GM21786 (cell line): ENCODE results near the gene RPL5.

ENCODE experiments used
- ATAC-seq: cut with Tn5 transposase; IDR thresholded peaks from one replicate; pipeline ENCODE4 v1.9.1; 2021; ENCODE audit not compliant: unreplicated experiment

RPL5 gene

GRCh38 chr1:92853299-92853698, 21.5 kb downstream of the RPL5 start:
- ATAC-seq = no peak

- no peak for ATAC-seq
Observed at GRCh38 chr1:92854101-92854785, 22.4 kb downstream of the RPL5 start.

- ATAC-seq = no peak
Observed at GRCh38 chr1:92855236-92855635, 23.4 kb downstream of the RPL5 start.

- no peak for ATAC-seq
Observed at GRCh38 chr1:92857817-92858216, 26.0 kb downstream of the RPL5 start.

- ATAC-seq = peak; percentile 61
Observed at GRCh38 chr1:92858564-92859399, 26.9 kb downstream of the RPL5 start.

- ATAC-seq = no peak
Observed at GRCh38 chr1:92859400-92860039, 27.7 kb downstream of the RPL5 start.

- no peak for ATAC-seq
Observed at GRCh38 chr1:92862605-92863004, 30.8 kb downstream of the RPL5 start.

- ATAC-seq = no peak
Observed at GRCh38 chr1:92864131-92864530, 32.3 kb downstream of the RPL5 start.

- ATAC-seq = no peak
Observed at GRCh38 chr1:92870591-92870990, 38.8 kb downstream of the RPL5 start.

- no peak for ATAC-seq
Observed at GRCh38 chr1:92872719-92873118, 40.9 kb downstream of the RPL5 start.

GRCh38 chr1:92874987-92875386, 43.1 kb downstream of the RPL5 start:
- ATAC-seq = no peak

- no peak for ATAC-seq
Observed at GRCh38 chr1:92876351-92876750, 44.5 kb downstream of the RPL5 start.

GRCh38 chr1:92877081-92877711, 45.4 kb downstream of the RPL5 start:
- ATAC-seq = no peak

- ATAC-seq = no peak
Observed at GRCh38 chr1:92877792-92878191, 46.0 kb downstream of the RPL5 start.

GRCh38 chr1:92879316-92879968, 47.6 kb downstream of the RPL5 start:
- ATAC-seq = no peak

GRCh38 chr1:92881391-92881790, 49.6 kb downstream of the RPL5 start:
- no peak for ATAC-seq

GRCh38 chr1:92882819-92883218, 51.0 kb downstream of the RPL5 start:
- no peak for ATAC-seq

- ATAC-seq = no peak
Observed at GRCh38 chr1:92883297-92883696, 51.5 kb downstream of the RPL5 start.

- no peak for ATAC-seq
Observed at GRCh38 chr1:92884195-92884594, 52.4 kb downstream of the RPL5 start.

GRCh38 chr1:92886886-92887419, 55.1 kb downstream of the RPL5 start:
- ATAC-seq = no peak

- no peak for ATAC-seq
Observed at GRCh38 chr1:92887465-92887864, 55.6 kb downstream of the RPL5 start.
